Naive thymus-derived CD4-positive, alpha-beta T cell (primary cell): ENCODE results near the gene SULT1E1. TPM values are rescaled to one million over a fixed set of nuclear protein-coding genes. Genes with fewer than 3 reads are reported as not detected.
"Not testable (repeated sequence)": the region's sequence is repeated elsewhere in the genome, so short reads cannot be mapped to it uniquely, and the experiment has no call there.

Experiments
- ATAC-seq: fragments of 150-1000 bp; cut with Tn5 transposase; 2 replicates; pipeline ENCODE4 v1.10.0; 2021; ENCODE audit warnings: mild to moderate bottlenecking, moderate library complexity
- CTCF ChIA-PET: fragments of 350-600 bp; sonication (Branson Sonifier 250); formaldehyde crosslinking; loops from one replicate; lab custom pipeline; 2021; ENCODE audit warnings: antibody characterized with exemption; lab: Charles Lee
- POLR2A ChIA-PET: fragments of 350-600 bp; sonication (Branson Sonifier 250); formaldehyde crosslinking; loops from one replicate; lab custom pipeline; 2021; ENCODE audit warnings: antibody characterized with exemption, inconsistent platforms; lab: Charles Lee
- DNase-seq, 9 donors: peaks; one replicate each; pipeline versions ENCODE4 v3.0.0 to v3.0.0-alpha.2; 2020 to 2022; ENCODE audit warnings: mixed read lengths in 1 of 9
- H3K27ac ChIP-seq: one replicate; pipeline ENCODE4 v1.7.0; 2013; ENCODE audit warnings: mild to moderate bottlenecking, low read depth, low read length, moderate library complexity
- H3K27me3 ChIP-seq, 2 donors: one replicate each; pipeline ENCODE4 v1.7.0; 2013; ENCODE audit warnings: low read length in 2 of 2, mild to moderate bottlenecking in 2 of 2, moderate library complexity in 2 of 2; ENCODE audit not compliant: control insufficient read depth in 2 of 2, insufficient read depth in 2 of 2
- H3K36me3 ChIP-seq, 3 experiments: 1 replicate in 2 of 3; 2 replicates in 1 of 3; pipeline ENCODE4 v1.7.0; 2013; ENCODE audit warnings: low read length in 3 of 3, mild to moderate bottlenecking in 3 of 3, moderate library complexity in 1 of 3; ENCODE audit not compliant: insufficient read depth in 3 of 3, control insufficient read depth in 2 of 3
- H3K4me1 ChIP-seq, 2 donors: one replicate each; pipeline ENCODE4 v1.7.0; 2013; ENCODE audit warnings: low read length in 2 of 2, mild to moderate bottlenecking in 2 of 2, moderate library complexity in 1 of 2; ENCODE audit not compliant: control insufficient read depth in 2 of 2, insufficient read depth in 2 of 2
- H3K4me3 ChIP-seq: 2 replicates; pipeline ENCODE4 v1.7.0; 2013; ENCODE audit warnings: mild to moderate bottlenecking, low read length
- H3K9me3 ChIP-seq, 3 experiments: 1 replicate in 2 of 3; 2 replicates in 1 of 3; pipeline ENCODE4 v1.7.0; 2013; ENCODE audit warnings: low read length in 3 of 3; ENCODE audit not compliant: control insufficient read depth in 2 of 3
- H3K27ac Mint-ChIP-seq, 9 donors: one replicate each; pipeline ENCODE4 v1.8.0; 2020 to 2022; ENCODE audit warnings: mixed read lengths in 9 of 9, mild to moderate bottlenecking in 8 of 9, moderate library complexity in 5 of 9, inconsistent platforms in 2 of 9
- H3K27me3 Mint-ChIP-seq, 5 donors: one replicate each; pipeline ENCODE4 v1.8.0; 2021 to 2022; ENCODE audit warnings: mixed read lengths in 5 of 5, mild to moderate bottlenecking in 1 of 5
- H3K36me3 Mint-ChIP-seq, 5 donors: one replicate each; pipeline ENCODE4 v1.8.0; 2020 to 2022; ENCODE audit warnings: mixed read lengths in 5 of 5, mild to moderate bottlenecking in 3 of 5, inconsistent platforms in 1 of 5
- H3K4me1 Mint-ChIP-seq, 7 donors: one replicate each; pipeline ENCODE4 v1.8.0; 2020 to 2022; ENCODE audit warnings: mixed read lengths in 7 of 7, mild to moderate bottlenecking in 3 of 7, inconsistent platforms in 1 of 7
- H3K4me3 Mint-ChIP-seq, 10 donors: one replicate each; pipeline ENCODE4 v1.8.0; 2020 to 2022; ENCODE audit warnings: mild to moderate bottlenecking in 10 of 10, mixed read lengths in 10 of 10, moderate library complexity in 6 of 10, inconsistent platforms in 2 of 10
- H3K9me3 Mint-ChIP-seq, 11 donors: one replicate each; pipeline ENCODE4 v1.8.0; 2020 to 2022; ENCODE audit warnings: mixed read lengths in 11 of 11, mild to moderate bottlenecking in 4 of 11, inconsistent platforms in 1 of 11, moderate library complexity in 1 of 11
- intact Hi-C, 2 donors: fragments of 100-400 bp; cut with micrococcal nuclease; formaldehyde crosslinking; loops; one replicate each; pipeline ENCODE4 v1.15.1; 2023
- polyA plus RNA-seq, 2 donors: library from polyadenylated mRNA; unstranded; fragments of 300-500 nt; fragmentation: Illumina TruSeq; gene quantifications; one replicate each; pipeline ENCODE4 v1.2.3, GENCODE V29; 2021
- total RNA-seq, 6 experiments: library from RNA in 5 of 6; stranded (reverse) in 5 of 6; gene quantifications; 1 replicate in 5 of 6; 2 replicates in 1 of 6; pipeline ENCODE4 v1.2.3 and lab custom pipeline; 2021 to 2026

SULT1E1 gene
- total and polyA plus RNA-seq, 7 experiments from 2014 or later: not detected

GRCh38 chr4:69830560-69831269, 29.2 kb downstream of the SULT1E1 start:
- Histone ChIP-seq H3K27me3 (no peaks in the 10 kb centered on the region), H3K4me3 (no peak overlapping the region), H3K27ac (no peak overlapping the region), H3K36me3 (no peaks in the 10 kb centered on the region), H3K4me1 (peaks cover 0 to 8% of the 10 kb centered on the region in 2 donors), H3K9me3 (no peaks in the 10 kb centered on the region)
- peaks cover 0 to 3% (median 2%) of the 10 kb centered on the region in 5 donors for H3K36me3 Mint-ChIP-seq
- intact Hi-C loops: loop anchor here in 1 of 2 donors (5.0 kb wide), 1 partner anchor 872 kb away; no protein-coding TSS in a partner anchor
- no peaks in the 10 kb centered on the region for H3K27me3 Mint-ChIP-seq
- POLR2A ChIA-PET: interaction anchor here (0.6 to 1.6 kb wide), 2 partner anchors 13 to 720 kb away, joined by 3 to 5 read pairs; no protein-coding TSS in a partner anchor
- H3K27ac Mint-ChIP-seq: peak overlapping the region in 2 of 9 donors; percentile 66 to 97
- DNase-seq (peak in 2 of 9 donors; percentile 10 to 17), ATAC-seq (peak; percentile 33)
- CTCF ChIA-PET: interaction anchor here (0.6 kb wide), 1 partner anchor 139 kb away, joined by 3 read pairs; no protein-coding TSS in a partner anchor
- H3K9me3 Mint-ChIP-seq: peaks cover 0 to 5% (median 0%) of the 10 kb centered on the region in 11 donors
- peak overlapping the region in 9 of 10 donors; percentile 85 to 98 (median 94) for H3K4me3 Mint-ChIP-seq
- peaks cover 10 to 24% (median 16%) of the 10 kb centered on the region in 7 donors for H3K4me1 Mint-ChIP-seq

- Histone ChIP-seq H3K4me1 (peaks cover 0 to 8% of the 10 kb centered on the region in 2 donors), H3K36me3 (no peaks in the 10 kb centered on the region), H3K4me3 (no peak overlapping the region), H3K27ac (no peak overlapping the region), H3K9me3 (no peaks in the 10 kb centered on the region), H3K27me3 (no peaks in the 10 kb centered on the region)
- peaks cover 10 to 24% (median 16%) of the 10 kb centered on the region in 7 donors for H3K4me1 Mint-ChIP-seq
- ChIA-PET POLR2A (interaction anchor here (1.6 kb wide), 1 partner anchor 13 kb away, joined by 5 read pairs; no protein-coding TSS in a partner anchor), CTCF (no interaction called here)
- no peak for DNase-seq
- no peak overlapping the region for H3K27ac Mint-ChIP-seq
- H3K27me3 Mint-ChIP-seq: no peaks in the 10 kb centered on the region
- peaks cover 0 to 3% (median 2%) of the 10 kb centered on the region in 5 donors for H3K36me3 Mint-ChIP-seq
- intact Hi-C loops: loop anchor here in 1 of 2 donors (5.0 kb wide), 1 partner anchor 872 kb away; no protein-coding TSS in a partner anchor
- ATAC-seq: no peak
- peaks cover 0 to 5% (median 0%) of the 10 kb centered on the region in 11 donors for H3K9me3 Mint-ChIP-seq
- H3K4me3 Mint-ChIP-seq: no peak overlapping the region
These were observed 29.8 kb downstream of the SULT1E1 start for GRCh38 chr4:69830192-69830559.

GRCh38 chr4:69829678-69830077, 30.3 kb downstream of the SULT1E1 start:
- Histone ChIP-seq H3K27ac (no peak overlapping the region), H3K4me1 (peaks cover 0 to 8% of the 10 kb centered on the region in 2 donors), H3K4me3 (no peak overlapping the region), H3K36me3 (no peaks in the 10 kb centered on the region), H3K27me3 (no peaks in the 10 kb centered on the region), H3K9me3 (no peaks in the 10 kb centered on the region)
- ChIA-PET POLR2A (no interaction called here), CTCF (no interaction called here)
- Mint-ChIP-seq H3K27me3 (no peaks in the 10 kb centered on the region), H3K9me3 (peaks cover 0 to 5% (median 0%) of the 10 kb centered on the region in 11 donors), H3K27ac (no peak overlapping the region), H3K4me1 (peaks cover 10 to 29% (median 17%) of the 10 kb centered on the region in 7 donors), H3K4me3 (no peak overlapping the region), H3K36me3 (peaks cover 0 to 3% (median 2%) of the 10 kb centered on the region in 5 donors)
- DNase-seq (no peak), ATAC-seq (no peak)
- intact Hi-C loops: loop anchor here in 1 of 2 donors (5.0 kb wide), 1 partner anchor 873 kb away; no protein-coding TSS in a partner anchor

- Mint-ChIP-seq H3K27me3 (no peaks in the 10 kb centered on the region), H3K4me3 (no peak overlapping the region), H3K36me3 (peaks cover 0 to 3% (median 2%) of the 10 kb centered on the region in 5 donors), H3K27ac (no peak overlapping the region), H3K4me1 (peaks cover 10 to 31% (median 19%) of the 10 kb centered on the region in 7 donors), H3K9me3 (peaks cover 0 to 5% (median 0%) of the 10 kb centered on the region in 11 donors)
- Histone ChIP-seq H3K36me3 (no peaks in the 10 kb centered on the region), H3K27me3 (no peaks in the 10 kb centered on the region), H3K4me3 (no peak overlapping the region), H3K27ac (no peak overlapping the region), H3K4me1 (peaks cover 0 to 8% of the 10 kb centered on the region in 2 donors), H3K9me3 (no peaks in the 10 kb centered on the region)
- intact Hi-C loops: no loop called here
- ATAC-seq (no peak), DNase-seq (no peak)
- ChIA-PET POLR2A (no interaction called here), CTCF (no interaction called here)
These were observed 31.1 kb downstream of the SULT1E1 start for GRCh38 chr4:69828828-69829227.

GRCh38 chr4:69825056-69825455, 34.9 kb downstream of the SULT1E1 start:
- DNase-seq, H3K27ac ChIP-seq, H3K9me3 ChIP-seq, ATAC-seq, intact Hi-C loops, H3K4me1 ChIP-seq, H3K9me3 Mint-ChIP-seq, H3K36me3 ChIP-seq, H3K4me3 ChIP-seq, H3K36me3 Mint-ChIP-seq, H3K27me3 Mint-ChIP-seq, H3K27me3 ChIP-seq: not testable (repeated sequence)
- ChIA-PET POLR2A (interaction anchor here (0.6 kb wide), 1 partner anchor 13 kb away, joined by 3 read pairs; no protein-coding TSS in a partner anchor), CTCF (interaction anchor here (2.8 to 3.3 kb wide), 3 partner anchors 56 to 135 kb away, joined by 19 to 47 read pairs (median 31); no protein-coding TSS in a partner anchor)
- Mint-ChIP-seq H3K4me3 (peak overlapping the region in 5 of 10 donors; percentile 17 to 70 (median 54)), H3K4me1 (peaks cover 4 to 21% (median 12%) of the 10 kb centered on the region in 7 donors), H3K27ac (peak overlapping the region in 4 of 9 donors; percentile 4 to 52 (median 24))

GRCh38 chr4:69823481-69824186, 36.3 kb downstream of the SULT1E1 start:
- peak in 7 of 9 donors; percentile 34 to 71 (median 65) for DNase-seq
- H3K4me3 Mint-ChIP-seq: peak overlapping the region in 2 of 10 donors; percentile 47 to 50
- peak; percentile 96 for ATAC-seq
- H3K27me3 ChIP-seq: no peaks in the 10 kb centered on the region
- ChIA-PET CTCF (interaction anchor here (0.6 to 3.3 kb wide), 31 partner anchors 10 to 360 kb away, joined by 3 to 47 read pairs (median 4); partner anchors contain the start of gene SULT1B1), POLR2A (interaction anchor here (1.2 kb wide), 1 partner anchor 63 kb away, joined by 5 read pairs; the partner anchor contains the start of gene SULT1B1)
- H3K27ac ChIP-seq: no peak overlapping the region
- intact Hi-C loops: loop anchor here (1.0 to 5.0 kb wide), 8 partner anchors 58 to 1551 kb away; partner anchors contain the start of gene SULT1B1 (in 2 of the 2)
- H3K9me3 Mint-ChIP-seq: peaks cover 0 to 2% (median 0%) of the 10 kb centered on the region in 11 donors
- H3K4me1 ChIP-seq: peaks cover 0 to 4% of the 10 kb centered on the region in 2 donors
- peaks cover 4 to 21% (median 10%) of the 10 kb centered on the region in 7 donors for H3K4me1 Mint-ChIP-seq
- no peak overlapping the region for H3K4me3 ChIP-seq
- H3K9me3 ChIP-seq: no peaks in the 10 kb centered on the region
- H3K36me3 ChIP-seq: no peaks in the 10 kb centered on the region
- no peaks in the 10 kb centered on the region for H3K36me3 Mint-ChIP-seq
- H3K27ac Mint-ChIP-seq: peak overlapping the region in 5 of 9 donors; percentile 6 to 75 (median 23)
- H3K27me3 Mint-ChIP-seq: no peaks in the 10 kb centered on the region
